ENCODE measurements around the gene MICAL2.

GRCh38 chr11:12266132-12266531 lies 155.7 kb downstream of the MICAL2 start:
- TF ChIP-seq CTCF (IDR thresholded peaks at IDR 0.05) (no peak), EZH2 (IDR thresholded peaks at IDR 0.05; ENCODE audit: borderline replicate concordance, insufficient read depth, low read depth, low read length, poor library complexity, severe bottlenecking) (no peak)

Data from B cell (primary cell).